Epithelial cell of alveolus of lung (primary cell): ENCODE results near the gene RXRG. TPM values are rescaled to one million over a fixed set of nuclear protein-coding genes. Genes with fewer than 3 reads are reported as not detected.

Experiments used
- total RNA-seq: library from RNA; depleted of rRNA; stranded (reverse); fragments of >200 nt; gene quantifications from 2 replicates; pipeline ENCODE4 v1.2.1, GENCODE V29; 2015

The RXRG gene
- total RNA-seq, result under 0.01 TPM in 1 of 2 replicates, not detected in the other

GRCh38 chr1:165444897-165445370, at the start of gene RXRG:
Gene RXRG (minus strand): TSS chr1:165445126. CDS start chr1:165444893, 233 bp downstream.

GRCh38 chr1:165355977-165356811, 88.7 kb downstream of the RXRG start, which contains the start of gene LMX1A:
Gene LMX1A (minus strand): TSS chr1:165356715. CDS start chr1:165355559, 1,156 bp downstream.

Other genes starting within 250 kb of the RXRG start
- not detected in 2 replicates for gene LMX1A, start 88.4 kb downstream of the RXRG start, total RNA-seq
- not detected in 2 replicates for gene LRRC52, start 98.9 kb upstream of the RXRG start, total RNA-seq
- gene MGST3, start 186.1 kb upstream of the RXRG start, total RNA-seq, result 189 and 256 TPM in 2 replicates